ENCODE measurements around the gene ZNF75A. TPM values are rescaled to one million over a fixed set of nuclear protein-coding genes. Genes with fewer than 3 reads are reported as not detected.

The ZNF75A gene
- total and polyA plus RNA-seq, 12 donors: 7.9 to 46.4 (median 24.0) TPM

GRCh38 chr16:3328104-3328503 lies 22.8 kb downstream of the ZNF75A start:
- Histone ChIP-seq H3K9me3 (replicated peaks in 1 of 3) (peaks cover 0 to 7% (median 0%) of the 10 kb centered on the region in 3 donors), H3K27me3 (no peaks in the 10 kb centered on the region), H3K27ac (no peak overlapping the region), H3K36me3 (replicated peaks in 1 of 2) (no peaks in the 10 kb centered on the region), H3K4me3 (no peak overlapping the region), H3K4me1 (replicated peaks in 1 of 2) (no peaks in the 10 kb centered on the region)
- 36 to 75% (median 42%) methylated on average over 3 of the region's 3 CpGs for WGBS, 4 donors
- no peak for DNase-seq
- intact Hi-C loops (cut with DNase I): no loop called here
- TF ChIP-seq CTCF (IDR thresholded peaks at IDR 0.05) (no peak), POLR2A (IDR thresholded peaks at IDR 0.05) (no peak)

- no peak for DNase-seq
- Histone ChIP-seq H3K27me3 (no peaks in the 10 kb centered on the region), H3K9me3 (replicated peaks in 1 of 3) (peaks cover 0 to 1% (median 0%) of the 10 kb centered on the region in 3 donors), H3K4me1 (replicated peaks in 1 of 2) (no peaks in the 10 kb centered on the region), H3K27ac (no peak overlapping the region), H3K4me3 (no peak overlapping the region), H3K36me3 (replicated peaks in 1 of 2) (no peaks in the 10 kb centered on the region)
- 38 to 58% (median 52%) methylated on average over 2 of the region's 2 CpGs for WGBS, 4 donors
- intact Hi-C loops (cut with DNase I): no loop called here
- TF ChIP-seq CTCF (IDR thresholded peaks at IDR 0.05) (no peak), POLR2A (IDR thresholded peaks at IDR 0.05) (no peak)
Measured at GRCh38 chr16:3328643-3329042, 23.3 kb downstream of the ZNF75A start.

- H3K4me1 ChIP-seq (replicated peaks in 1 of 2): no peaks in the 10 kb centered on the region
- H3K4me3 ChIP-seq: no peak overlapping the region
- no peaks in the 10 kb centered on the region for H3K9me3 ChIP-seq (replicated peaks in 1 of 3)
- no peak for DNase-seq
- no peaks in the 10 kb centered on the region for H3K27me3 ChIP-seq
- intact Hi-C loops (cut with DNase I): no loop called here
- H3K27ac ChIP-seq: no peak overlapping the region
- no peaks in the 10 kb centered on the region for H3K36me3 ChIP-seq (replicated peaks in 1 of 2)
- TF ChIP-seq POLR2A (IDR thresholded peaks at IDR 0.05) (no peak), CTCF (IDR thresholded peaks at IDR 0.05) (no peak)
- 58 to 73% (median 65%) methylated on average over 2 of the region's 2 CpGs for WGBS, 4 donors
Measured at GRCh38 chr16:3346041-3346440, 40.7 kb downstream of the ZNF75A start.

GRCh38 chr16:3347586-3347985 lies 42.3 kb downstream of the ZNF75A start:
- H3K27ac ChIP-seq: no peak overlapping the region
- no peaks in the 10 kb centered on the region for H3K27me3 ChIP-seq
- no peaks in the 10 kb centered on the region for H3K4me1 ChIP-seq (replicated peaks in 1 of 2)
- TF ChIP-seq POLR2A (IDR thresholded peaks at IDR 0.05): no peak
- TF ChIP-seq CTCF (IDR thresholded peaks at IDR 0.05): no peak
- intact Hi-C loops (cut with DNase I): no loop called here
- H3K4me3 ChIP-seq: no peak overlapping the region
- no peaks in the 10 kb centered on the region for H3K9me3 ChIP-seq (replicated peaks in 1 of 3)
- no peaks in the 10 kb centered on the region for H3K36me3 ChIP-seq (replicated peaks in 1 of 2)
- WGBS, 4 donors: 65 to 77% (median 71%) methylated on average over 9 to 10 of the region's 10 CpGs
- no peak for DNase-seq

All from adrenal gland (tissue), 12 donors.